ENCODE results near the gene STAT2.

The STAT2 gene

GRCh38 chr12:56293795-56294194 is 66.1 kb downstream of the STAT2 start:
- DNase-seq (ENCODE audit: low read depth, low spot score): no peak

Measured in iPS DF 19.7 (cell line).